ENCODE measurements around the gene SERGEF.

SERGEF gene

GRCh38 chr11:17951685-17952388 is 61.0 kb downstream of the SERGEF start:
- DNase-seq (ENCODE audit: low spot score) = no peak

- no peak for DNase-seq (ENCODE audit: low spot score)
Measured at GRCh38 chr11:17950644-17951043, 62.2 kb downstream of the SERGEF start.

DNA sequence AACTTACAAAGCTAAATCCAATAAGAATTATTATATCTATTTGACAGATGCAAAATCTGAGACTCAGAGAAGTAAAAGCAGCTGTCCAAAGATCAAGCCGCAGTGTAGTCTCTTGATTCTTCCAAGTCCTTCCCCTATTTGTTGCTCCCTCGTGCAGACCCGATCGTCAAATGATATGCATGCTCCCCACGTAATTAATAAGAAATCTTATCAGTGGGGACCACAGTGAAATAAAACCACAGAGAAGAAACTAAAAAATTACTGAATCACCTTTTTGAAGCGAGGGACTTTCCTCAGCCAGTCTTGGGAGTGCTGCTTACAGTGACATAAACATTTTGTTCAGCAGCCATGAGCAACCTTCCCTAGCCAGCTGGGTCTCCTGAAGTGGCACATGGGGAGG is 64.6 kb downstream of the SERGEF start:
- no peak for DNase-seq (ENCODE audit: low spot score)

GRCh38 chr11:17939542-17939941 is 73.3 kb downstream of the SERGEF start:
- no peak for DNase-seq (ENCODE audit: low spot score)

GRCh38 chr11:17936790-17937189 is 76.1 kb downstream of the SERGEF start:
- DNase-seq (ENCODE audit: low spot score) = no peak

DNA sequence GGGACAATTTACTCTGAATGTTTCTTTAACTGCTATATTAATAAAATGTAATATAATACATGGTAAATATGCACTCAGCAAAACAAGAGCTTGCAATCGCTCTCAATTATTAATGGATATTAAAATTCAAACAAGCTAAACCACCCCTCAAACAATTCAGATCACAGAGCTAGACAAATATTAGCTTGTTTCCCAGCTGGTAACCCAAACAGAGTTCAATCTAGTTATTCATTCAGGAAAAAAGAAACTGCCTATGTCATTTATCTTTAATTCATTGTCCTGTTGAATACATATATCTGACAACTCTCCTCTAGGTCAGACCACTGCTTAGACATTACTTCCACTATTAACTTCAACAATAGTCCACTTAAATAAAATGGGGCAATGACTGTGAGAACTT is 78.7 kb downstream of the SERGEF start:
- DNase-seq (ENCODE audit: low spot score) = no peak

GRCh38 chr11:17933708-17934107 is 79.1 kb downstream of the SERGEF start:
- DNase-seq (ENCODE audit: low spot score) = no peak

- no peak for DNase-seq (ENCODE audit: low spot score)
Measured at GRCh38 chr11:17932472-17932871, 80.4 kb downstream of the SERGEF start.

DNA sequence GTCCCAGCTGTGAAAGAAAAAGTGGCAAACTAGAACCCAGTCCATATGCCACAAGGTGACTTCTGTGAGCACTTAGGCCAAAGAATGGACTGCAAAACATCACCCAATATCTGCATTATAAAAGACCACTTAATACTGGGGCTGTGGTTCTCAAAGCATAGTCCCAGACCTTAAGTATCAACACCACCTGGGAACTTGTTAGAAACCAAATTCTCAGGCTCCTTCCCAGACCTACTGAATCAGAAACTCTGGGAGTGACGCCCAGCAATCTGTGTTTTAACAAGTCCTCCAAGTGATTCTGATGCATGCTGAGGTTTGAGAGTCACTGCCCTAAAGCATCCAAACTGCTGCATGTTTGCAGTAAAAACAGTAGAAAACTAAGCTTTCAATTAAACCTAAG is 81.3 kb downstream of the SERGEF start:
- DNase-seq (ENCODE audit: low spot score) = no peak

GRCh38 chr11:17930544-17931125 is 82.2 kb downstream of the SERGEF start:
- no peak for DNase-seq (ENCODE audit: low spot score)

GRCh38 chr11:17929171-17929570 is 83.7 kb downstream of the SERGEF start:
- no peak for DNase-seq (ENCODE audit: low spot score)

DNA sequence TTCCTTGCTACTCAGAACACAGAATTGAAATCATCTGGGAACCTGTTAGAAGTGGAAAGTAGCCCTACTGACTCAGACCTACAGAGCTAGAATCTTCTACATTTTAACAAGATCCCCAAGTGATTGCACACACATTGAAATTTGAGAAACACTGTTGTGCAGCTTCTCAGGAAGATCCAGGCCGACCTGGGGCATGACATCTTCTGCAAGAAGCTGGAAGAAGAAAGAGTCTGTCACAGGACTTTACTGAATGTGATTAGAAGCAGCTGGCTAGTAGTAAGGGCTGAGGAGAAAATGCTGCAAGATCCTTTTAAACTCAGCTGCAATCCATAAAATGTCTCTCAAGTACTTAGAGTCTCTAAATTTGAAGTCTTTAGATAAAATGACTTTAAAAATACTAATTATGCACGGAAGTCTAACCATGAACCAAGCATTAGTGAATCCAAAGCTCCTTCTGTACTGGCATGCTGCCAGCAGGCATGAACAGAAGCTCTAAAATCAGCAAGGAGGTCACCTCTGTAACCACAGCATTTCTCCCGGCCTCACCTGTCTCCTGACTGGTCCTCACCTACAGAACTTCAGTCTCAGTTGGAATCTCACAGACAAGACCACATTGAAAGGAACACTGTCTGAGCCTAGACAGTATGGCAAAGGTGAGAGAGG is 85.0 kb downstream of the SERGEF start:
- DNase-seq (ENCODE audit: low spot score) = no peak

- no peak for DNase-seq (ENCODE audit: low spot score)
Measured at GRCh38 chr11:17927041-17927440, 85.8 kb downstream of the SERGEF start.

- DNase-seq (ENCODE audit: low spot score) = no peak
Measured at GRCh38 chr11:17924713-17925112, 88.1 kb downstream of the SERGEF start.

DNA sequence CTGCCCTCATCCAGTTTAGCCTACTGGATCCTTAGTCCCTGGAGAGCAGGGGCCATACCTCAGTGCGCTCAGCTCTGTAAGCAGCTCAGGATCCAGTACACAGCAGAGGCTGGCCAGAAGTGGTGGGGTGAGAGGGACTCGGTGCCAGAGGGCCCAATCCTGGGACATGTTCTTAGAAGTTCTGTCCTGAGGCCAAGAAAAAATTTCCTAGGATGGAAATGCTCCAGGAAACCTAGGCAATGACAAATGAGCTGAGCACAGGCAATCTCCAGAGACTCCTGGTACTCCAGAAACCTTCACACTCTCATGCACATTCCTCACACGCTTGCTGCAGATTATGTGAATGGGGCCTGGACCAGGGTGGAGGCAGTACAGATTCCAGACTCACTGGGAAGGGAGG is 89.6 kb downstream of the SERGEF start:
- no peak for DNase-seq (ENCODE audit: low spot score)

DNA sequence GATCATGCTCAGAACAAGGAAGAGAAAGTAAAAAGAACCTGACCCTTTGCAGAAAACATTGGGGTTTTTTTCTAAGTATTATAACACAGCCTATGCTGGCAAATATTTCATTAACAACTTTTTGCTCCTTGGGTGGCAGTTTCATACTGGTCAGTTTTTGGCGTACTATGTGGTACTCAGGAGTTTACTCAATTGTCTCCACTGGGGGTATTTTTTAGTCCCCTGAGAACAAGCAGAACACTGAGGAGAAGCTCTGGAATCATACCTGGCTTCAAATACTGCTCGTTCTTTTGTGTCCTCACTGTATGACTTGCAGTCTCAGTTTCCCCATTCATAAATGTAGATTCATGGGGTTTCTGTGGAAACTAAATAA is 90.4 kb downstream of the SERGEF start:
- no peak for DNase-seq (ENCODE audit: low spot score)

GRCh38 chr11:17921659-17922415 is 91.0 kb downstream of the SERGEF start:
- no peak for DNase-seq (ENCODE audit: low spot score)

- no peak for DNase-seq (ENCODE audit: low spot score)
Measured at GRCh38 chr11:17918049-17918605, 94.7 kb downstream of the SERGEF start.

DNA sequence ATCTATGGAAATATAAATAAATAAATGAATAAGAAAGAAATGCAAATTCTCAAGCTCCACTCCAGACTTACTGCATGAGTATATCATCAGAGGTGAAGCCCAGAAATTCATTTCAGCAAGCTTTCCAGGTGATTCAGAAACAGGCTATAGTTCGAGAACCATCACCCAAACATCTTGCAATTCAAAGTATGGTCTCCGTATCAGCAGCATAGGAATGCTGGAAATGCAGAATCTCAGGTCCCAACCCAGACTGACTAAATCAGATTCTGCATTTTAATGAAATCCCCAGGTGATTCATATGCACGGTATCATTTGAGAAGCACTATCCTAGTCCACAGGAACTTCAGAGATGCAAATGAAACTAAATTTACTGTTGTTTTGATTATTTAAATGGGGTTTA is 95.3 kb downstream of the SERGEF start:
- no peak for DNase-seq (ENCODE audit: low spot score)

DNA sequence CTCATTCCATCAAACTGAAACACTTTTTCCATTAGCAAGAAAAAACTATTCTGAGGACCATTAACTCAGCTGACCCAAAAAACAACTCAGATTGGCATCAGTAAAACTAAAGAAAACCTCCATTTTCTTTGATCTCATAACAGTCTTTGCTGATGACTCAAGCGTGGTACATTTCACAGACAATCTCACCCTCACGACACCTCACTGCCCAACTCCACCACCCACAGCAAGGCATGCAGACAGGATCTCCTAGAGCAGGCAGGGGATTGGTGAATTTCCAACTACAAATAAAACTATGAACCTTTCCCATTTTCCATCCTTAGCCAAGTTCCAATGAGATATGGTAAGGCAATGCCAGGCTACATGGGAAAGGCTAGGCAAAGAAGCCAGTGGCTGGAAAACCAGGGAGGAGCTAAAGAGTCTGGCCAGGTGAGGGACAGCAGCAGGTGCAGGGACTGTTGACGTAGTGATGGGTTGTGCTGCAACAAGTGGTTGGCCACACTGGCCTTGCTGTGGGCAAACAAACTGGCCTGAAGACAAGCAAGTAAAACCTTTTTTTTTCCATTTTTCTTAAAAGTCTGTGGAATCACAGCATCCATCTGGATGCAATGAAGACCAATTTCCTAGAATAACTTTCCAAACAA is 97.2 kb downstream of the SERGEF start:
- DNase-seq (ENCODE audit: low spot score) = peak; percentile 5

GRCh38 chr11:17914957-17915356 is 97.9 kb downstream of the SERGEF start:
- DNase-seq (ENCODE audit: low spot score) = no peak

DNA sequence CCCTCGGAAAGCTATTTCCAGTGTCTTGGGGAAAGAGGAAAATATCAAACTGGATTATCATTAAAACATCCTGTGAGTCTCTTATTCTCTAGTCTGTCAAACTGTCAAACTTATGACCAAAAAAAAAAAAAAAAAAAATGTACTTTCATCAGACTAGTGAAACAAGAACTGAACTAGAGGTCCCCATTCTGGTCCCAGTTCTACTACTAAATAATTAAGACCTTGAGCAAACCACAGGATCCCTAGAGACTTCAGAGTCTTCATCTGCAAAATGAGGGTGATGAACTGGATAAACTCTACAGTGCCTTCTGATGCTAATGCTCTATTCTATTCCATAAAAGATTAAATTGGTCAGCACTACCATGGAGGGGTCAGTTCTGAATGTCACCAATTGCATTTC is 105.8 kb downstream of the SERGEF start:
- DNase-seq (ENCODE audit: low spot score) = no peak
